Measurements from ENCODE around the gene CAAP1.

The CAAP1 gene

GRCh38 chr9:26814799-26815198, 77.8 kb downstream of the CAAP1 start:
- Histone ChIP-seq H3K4me3 (replicated peaks; ENCODE audit: low read depth, low read length) (no peak overlapping the region), H3K36me3 (ENCODE audit: control insufficient read depth, insufficient read depth, low read length) (no peaks in the 10 kb centered on the region), H3K27me3 (replicated peaks; ENCODE audit: control insufficient read depth, insufficient read depth, low read length) (no peaks in the 10 kb centered on the region)
- DNase-seq (ENCODE audit: extremely low read depth, insufficient read length) = no peak
- no peak for TF ChIP-seq CTCF (IDR thresholded peaks at IDR 0.05; ENCODE audit: insufficient read depth, low read length, poor library complexity, severe bottlenecking)

GRCh38 chr9:26813247-26813646, 79.4 kb downstream of the CAAP1 start:
- no peaks in the 10 kb centered on the region for H3K27me3 ChIP-seq (replicated peaks; ENCODE audit: control insufficient read depth, insufficient read depth, low read length)
- DNase-seq (ENCODE audit: extremely low read depth, insufficient read length) = no peak
- H3K36me3 ChIP-seq (ENCODE audit: control insufficient read depth, insufficient read depth, low read length) = no peaks in the 10 kb centered on the region
- TF ChIP-seq CTCF (IDR thresholded peaks at IDR 0.05; ENCODE audit: insufficient read depth, low read length, poor library complexity, severe bottlenecking) = no peak
- no peak overlapping the region for H3K4me3 ChIP-seq (replicated peaks; ENCODE audit: low read depth, low read length)

GRCh38 chr9:26812217-26812616, 80.4 kb downstream of the CAAP1 start:
- H3K27me3 ChIP-seq (replicated peaks; ENCODE audit: control insufficient read depth, insufficient read depth, low read length) = no peaks in the 10 kb centered on the region
- no peaks in the 10 kb centered on the region for H3K36me3 ChIP-seq (ENCODE audit: control insufficient read depth, insufficient read depth, low read length)
- DNase-seq (ENCODE audit: extremely low read depth, insufficient read length) = no peak
- no peak overlapping the region for H3K4me3 ChIP-seq (replicated peaks; ENCODE audit: low read depth, low read length)
- no peak for TF ChIP-seq CTCF (IDR thresholded peaks at IDR 0.05; ENCODE audit: insufficient read depth, low read length, poor library complexity, severe bottlenecking)

- TF ChIP-seq CTCF (IDR thresholded peaks at IDR 0.05; ENCODE audit: insufficient read depth, low read length, poor library complexity, severe bottlenecking) = no peak
- Histone ChIP-seq H3K36me3 (ENCODE audit: control insufficient read depth, insufficient read depth, low read length) (no peaks in the 10 kb centered on the region), H3K27me3 (replicated peaks; ENCODE audit: control insufficient read depth, insufficient read depth, low read length) (no peaks in the 10 kb centered on the region), H3K4me3 (replicated peaks; ENCODE audit: low read depth, low read length) (no peak overlapping the region)
- DNase-seq (ENCODE audit: extremely low read depth, insufficient read length) = no peak
Observed at GRCh38 chr9:26811106-26811505, 81.5 kb downstream of the CAAP1 start.

GRCh38 chr9:26809795-26810194, 82.8 kb downstream of the CAAP1 start:
- Histone ChIP-seq H3K36me3 (ENCODE audit: control insufficient read depth, insufficient read depth, low read length) (no peaks in the 10 kb centered on the region), H3K4me3 (replicated peaks; ENCODE audit: low read depth, low read length) (no peak overlapping the region), H3K27me3 (replicated peaks; ENCODE audit: control insufficient read depth, insufficient read depth, low read length) (no peaks in the 10 kb centered on the region)
- DNase-seq (ENCODE audit: extremely low read depth, insufficient read length) = no peak
- no peak for TF ChIP-seq CTCF (IDR thresholded peaks at IDR 0.05; ENCODE audit: insufficient read depth, low read length, poor library complexity, severe bottlenecking)

- no peak overlapping the region for H3K4me3 ChIP-seq (replicated peaks; ENCODE audit: low read depth, low read length)
- H3K27me3 ChIP-seq (replicated peaks; ENCODE audit: control insufficient read depth, insufficient read depth, low read length) = no peaks in the 10 kb centered on the region
- DNase-seq (ENCODE audit: extremely low read depth, insufficient read length) = no peak
- no peak for TF ChIP-seq CTCF (IDR thresholded peaks at IDR 0.05; ENCODE audit: insufficient read depth, low read length, poor library complexity, severe bottlenecking)
- H3K36me3 ChIP-seq (ENCODE audit: control insufficient read depth, insufficient read depth, low read length) = no peaks in the 10 kb centered on the region
Observed at GRCh38 chr9:26807161-26807560, 85.4 kb downstream of the CAAP1 start.
